ENCODE data around the gene CLEC10A.
"Not testable (repeated sequence)": the region's sequence is repeated elsewhere in the genome, so short reads cannot be mapped to it uniquely, and the experiment has no call there.

The CLEC10A gene

GRCh38 chr17:7063518-7064094 is 16.4 kb downstream of the CLEC10A start:
- H3K9me3 ChIP-seq (ENCODE audit: control insufficient read depth, insufficient read depth, low read length): peaks cover 4% of the 10 kb centered on the region
- H3K9ac ChIP-seq (ENCODE audit: low read depth, low read length): no peak overlapping the region
- H3K36me3 ChIP-seq (ENCODE audit: control insufficient read depth, insufficient read depth, low read length): no peaks in the 10 kb centered on the region
- H3K27me3 ChIP-seq (ENCODE audit: control insufficient read depth, insufficient read depth, low read length): peaks cover 2% of the 10 kb centered on the region
- H3K4me1 ChIP-seq (ENCODE audit: control insufficient read depth, insufficient read depth, low read length): no peaks in the 10 kb centered on the region
- no peak overlapping the region for H3K4me3 ChIP-seq (ENCODE audit: low read depth, low read length)

GRCh38 chr17:7060165-7060891 is 19.7 kb downstream of the CLEC10A start:
- Histone ChIP-seq H3K9me3 (ENCODE audit: control insufficient read depth, insufficient read depth, low read length) (no peaks in the 10 kb centered on the region), H3K36me3 (ENCODE audit: control insufficient read depth, insufficient read depth, low read length) (no peaks in the 10 kb centered on the region), H3K4me1 (ENCODE audit: control insufficient read depth, insufficient read depth, low read length) (no peaks in the 10 kb centered on the region), H3K4me3 (ENCODE audit: low read depth, low read length) (no peak overlapping the region), H3K27me3 (ENCODE audit: control insufficient read depth, insufficient read depth, low read length) (peaks cover 2% of the 10 kb centered on the region), H3K9ac (ENCODE audit: low read depth, low read length) (no peak overlapping the region)

- Histone ChIP-seq H3K9me3 (ENCODE audit: control insufficient read depth, insufficient read depth, low read length) (no peaks in the 10 kb centered on the region), H3K36me3 (ENCODE audit: control insufficient read depth, insufficient read depth, low read length) (no peaks in the 10 kb centered on the region), H3K4me1 (ENCODE audit: control insufficient read depth, insufficient read depth, low read length) (no peaks in the 10 kb centered on the region), H3K4me3 (ENCODE audit: low read depth, low read length) (no peak overlapping the region), H3K27me3 (ENCODE audit: control insufficient read depth, insufficient read depth, low read length) (no peaks in the 10 kb centered on the region), H3K9ac (ENCODE audit: low read depth, low read length) (no peak overlapping the region)
Measured at GRCh38 chr17:7058831-7059447, 21.1 kb downstream of the CLEC10A start.

- Histone ChIP-seq H3K4me1 (ENCODE audit: control insufficient read depth, insufficient read depth, low read length) (no peaks in the 10 kb centered on the region), H3K36me3 (ENCODE audit: control insufficient read depth, insufficient read depth, low read length) (no peaks in the 10 kb centered on the region), H3K27me3 (ENCODE audit: control insufficient read depth, insufficient read depth, low read length) (no peaks in the 10 kb centered on the region), H3K9me3 (ENCODE audit: control insufficient read depth, insufficient read depth, low read length) (no peaks in the 10 kb centered on the region), H3K4me3 (ENCODE audit: low read depth, low read length) (no peak overlapping the region), H3K9ac (ENCODE audit: low read depth, low read length) (no peak overlapping the region)
Measured at GRCh38 chr17:7056386-7056785, 23.7 kb downstream of the CLEC10A start.

- H3K36me3 ChIP-seq (ENCODE audit: control insufficient read depth, insufficient read depth, low read length); H3K27me3 ChIP-seq (ENCODE audit: control insufficient read depth, insufficient read depth, low read length); H3K4me1 ChIP-seq (ENCODE audit: control insufficient read depth, insufficient read depth, low read length); H3K9ac ChIP-seq (ENCODE audit: low read depth, low read length); H3K4me3 ChIP-seq (ENCODE audit: low read depth, low read length); H3K9me3 ChIP-seq (ENCODE audit: control insufficient read depth, insufficient read depth, low read length): not testable (repeated sequence)
Measured at GRCh38 chr17:7050583-7050982, 29.5 kb downstream of the CLEC10A start.

- Histone ChIP-seq H3K4me3 (ENCODE audit: low read depth, low read length) (no peak overlapping the region), H3K36me3 (ENCODE audit: control insufficient read depth, insufficient read depth, low read length) (no peaks in the 10 kb centered on the region), H3K9me3 (ENCODE audit: control insufficient read depth, insufficient read depth, low read length) (no peaks in the 10 kb centered on the region), H3K27me3 (ENCODE audit: control insufficient read depth, insufficient read depth, low read length) (peaks cover 22% of the 10 kb centered on the region), H3K4me1 (ENCODE audit: control insufficient read depth, insufficient read depth, low read length) (peaks cover 3% of the 10 kb centered on the region), H3K9ac (ENCODE audit: low read depth, low read length) (no peak overlapping the region)
Measured at GRCh38 chr17:7048968-7049367, 31.1 kb downstream of the CLEC10A start.

- Histone ChIP-seq H3K27me3 (ENCODE audit: control insufficient read depth, insufficient read depth, low read length) (peaks cover 33% of the 10 kb centered on the region), H3K4me3 (ENCODE audit: low read depth, low read length) (no peak overlapping the region), H3K9me3 (ENCODE audit: control insufficient read depth, insufficient read depth, low read length) (no peaks in the 10 kb centered on the region), H3K4me1 (ENCODE audit: control insufficient read depth, insufficient read depth, low read length) (peaks cover 3% of the 10 kb centered on the region), H3K36me3 (ENCODE audit: control insufficient read depth, insufficient read depth, low read length) (no peaks in the 10 kb centered on the region), H3K9ac (ENCODE audit: low read depth, low read length) (no peak overlapping the region)
Measured at GRCh38 chr17:7047566-7047965, 32.5 kb downstream of the CLEC10A start.

- H3K9me3 ChIP-seq (ENCODE audit: control insufficient read depth, insufficient read depth, low read length); H3K36me3 ChIP-seq (ENCODE audit: control insufficient read depth, insufficient read depth, low read length); H3K4me1 ChIP-seq (ENCODE audit: control insufficient read depth, insufficient read depth, low read length); H3K9ac ChIP-seq (ENCODE audit: low read depth, low read length): not testable (repeated sequence)
- peaks cover 35% of the 10 kb centered on the region for H3K27me3 ChIP-seq (ENCODE audit: control insufficient read depth, insufficient read depth, low read length)
- peak overlapping the region; percentile 79 for H3K4me3 ChIP-seq (ENCODE audit: low read depth, low read length)
Measured at GRCh38 chr17:7046725-7047397, 33.2 kb downstream of the CLEC10A start.

GRCh38 chr17:7046127-7046724 is 33.8 kb downstream of the CLEC10A start:
- Histone ChIP-seq H3K36me3 (ENCODE audit: control insufficient read depth, insufficient read depth, low read length) (no peaks in the 10 kb centered on the region), H3K9ac (ENCODE audit: low read depth, low read length) (no peak overlapping the region), H3K4me3 (ENCODE audit: low read depth, low read length) (peak overlapping the region; percentile 79), H3K9me3 (ENCODE audit: control insufficient read depth, insufficient read depth, low read length) (no peaks in the 10 kb centered on the region), H3K27me3 (ENCODE audit: control insufficient read depth, insufficient read depth, low read length) (peaks cover 41% of the 10 kb centered on the region), H3K4me1 (ENCODE audit: control insufficient read depth, insufficient read depth, low read length) (peaks cover 6% of the 10 kb centered on the region)

GRCh38 chr17:7045492-7046126 is 34.4 kb downstream of the CLEC10A start:
- peaks cover 6% of the 10 kb centered on the region for H3K4me1 ChIP-seq (ENCODE audit: control insufficient read depth, insufficient read depth, low read length)
- no peaks in the 10 kb centered on the region for H3K9me3 ChIP-seq (ENCODE audit: control insufficient read depth, insufficient read depth, low read length)
- no peak overlapping the region for H3K9ac ChIP-seq (ENCODE audit: low read depth, low read length)
- no peaks in the 10 kb centered on the region for H3K36me3 ChIP-seq (ENCODE audit: control insufficient read depth, insufficient read depth, low read length)
- H3K27me3 ChIP-seq (ENCODE audit: control insufficient read depth, insufficient read depth, low read length): peaks cover 44% of the 10 kb centered on the region
- peak overlapping the region; percentile 79 for H3K4me3 ChIP-seq (ENCODE audit: low read depth, low read length)

GRCh38 chr17:7043497-7044198 is 36.4 kb downstream of the CLEC10A start, which contains the start of gene SLC16A11:
SLC16A11 (minus strand) TSS chr17:7044092; CDS start chr17:7043513, 579 bp downstream.
- no peaks in the 10 kb centered on the region for H3K9me3 ChIP-seq (ENCODE audit: control insufficient read depth, insufficient read depth, low read length)
- no peak within 1 kb of the TSS for H3K9ac ChIP-seq (ENCODE audit: low read depth, low read length)
- H3K27me3 ChIP-seq (ENCODE audit: control insufficient read depth, insufficient read depth, low read length): peaks cover 44% of the 10 kb centered on the region
- H3K36me3 ChIP-seq (ENCODE audit: control insufficient read depth, insufficient read depth, low read length): no peaks in the 10 kb centered on the region
- peaks cover 9% of the 10 kb centered on the region for H3K4me1 ChIP-seq (ENCODE audit: control insufficient read depth, insufficient read depth, low read length)
- peak within 1 kb of the TSS; percentile 69 for H3K4me3 ChIP-seq (ENCODE audit: low read depth, low read length)
